ENCODE data around the gene ANKRD18B. TPM values are rescaled to one million over a fixed set of nuclear protein-coding genes. Genes with fewer than 3 reads are reported as not detected.

Gene ANKRD18B
- total and polyA plus RNA-seq, 9 of the 15 experiments (the other 6 are each of a cell fraction or from before 2014, with no cell fraction given), result 0.43 to 12.6 (median 1.8) TPM

DNA sequence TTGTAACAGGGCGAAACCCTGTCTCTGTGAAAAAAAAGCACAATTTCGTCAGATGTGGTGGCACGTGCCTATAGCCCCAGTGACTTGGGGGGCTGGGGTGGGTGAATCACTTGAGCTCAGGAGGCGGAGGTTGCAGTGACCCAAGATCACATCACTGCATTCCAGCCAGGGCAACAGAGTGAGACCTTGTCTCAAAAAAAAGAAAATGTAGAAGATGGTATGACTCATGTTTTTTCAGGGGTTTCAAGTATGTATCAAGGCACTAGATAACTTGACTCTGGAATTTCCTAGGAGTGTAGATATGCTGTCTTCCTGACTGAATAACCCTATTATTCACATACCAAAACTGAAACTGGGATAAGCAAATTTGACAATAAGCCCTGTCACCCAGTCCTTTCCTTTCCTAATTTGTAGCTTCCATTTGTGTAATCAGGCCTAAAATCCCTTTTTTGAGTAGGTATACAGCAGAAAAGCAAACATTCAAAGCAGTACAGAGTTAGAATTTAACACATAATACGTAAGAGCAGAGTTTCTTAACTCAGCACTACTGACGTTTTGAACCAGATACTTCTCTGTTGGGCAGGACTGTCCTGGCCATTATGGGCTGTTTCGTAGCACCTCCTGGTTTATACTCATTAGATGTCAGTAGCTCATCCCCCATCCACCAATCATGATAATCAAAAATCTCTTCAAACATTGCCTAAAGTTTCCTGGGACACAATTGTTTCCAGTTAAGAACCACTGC is 17.3 kb upstream of the ANKRD18B start:
- peak overlapping the region; percentile 16; the same call in 1 of the 2 replicates for H3K4me2 ChIP-seq (ENCODE audit: insufficient read depth, low read length)
- TF ChIP-seq MECOM (CRISPR knock-in tag; IDR thresholded peaks at IDR 0.05) (no peak), ZBTB7A (IDR thresholded peaks at IDR 0.05; ENCODE audit: borderline replicate concordance, control insufficient read depth, low read depth, low read length) (peak; percentile 36; the same call in 1 of the 2 replicates), MEIS2 (IDR thresholded peaks at IDR 0.05; ENCODE audit: partially characterized antibody) (no peak), ZKSCAN8 (CRISPR knock-in tag; IDR thresholded peaks at IDR 0.05) (no peak), LEF1 (IDR thresholded peaks at IDR 0.05) (0 out of 2 replicates have a peak, but pooled peaks have one; percentile 42), PCBP1 (IDR thresholded peaks at IDR 0.05; ENCODE audit: low read depth, low read length, poor library complexity, severe bottlenecking) (no peak), DPF2 (IDR thresholded peaks at IDR 0.05) (peak; percentile 70), ZNF444 (CRISPR knock-in tag; IDR thresholded peaks at IDR 0.05) (no peak), SAP30 (IDR thresholded peaks at IDR 0.05; ENCODE audit: borderline replicate concordance, insufficient read depth, low read depth, low read length, poor library complexity, severe bottlenecking) (no peak), ZNF12 (CRISPR knock-in tag; IDR thresholded peaks at IDR 0.05) (no peak), EP400 (IDR thresholded peaks at IDR 0.05) (peak; percentile 27; the same call in 1 of the 2 replicates), RCOR1 (IDR thresholded peaks at IDR 0.05; ENCODE audit: borderline replicate concordance in 1 of 2, low read depth in 2 of 2, low read length in 2 of 2) (peak in 1 of 2 experiments; percentile 46; a peak in 1 of 4 replicates), SMARCC2 (IDR thresholded peaks at IDR 0.05; ENCODE audit: low read depth) (0 out of 2 replicates have a peak, but pooled peaks have one; percentile 32), ZBED1 (IDR thresholded peaks at IDR 0.05) (no peak), TEAD4 (IDR thresholded peaks at IDR 0.05; ENCODE audit: low read length) (0 out of 2 replicates have a peak, but pooled peaks have one; percentile 26), TEAD4 (CRISPR knock-in tag; IDR thresholded peaks at IDR 0.05; ENCODE audit: borderline replicate concordance) (no peak), HNRNPL (IDR thresholded peaks at IDR 0.05; ENCODE audit: low read depth, low read length) (no peak), ATF3 (IDR thresholded peaks at IDR 0.05) (peak; percentile 88), ATF3 (CRISPR knock-in tag; conservative IDR thresholded peaks at IDR 0.05) (no peak)
- TF ChIP-seq, protein P1, sequence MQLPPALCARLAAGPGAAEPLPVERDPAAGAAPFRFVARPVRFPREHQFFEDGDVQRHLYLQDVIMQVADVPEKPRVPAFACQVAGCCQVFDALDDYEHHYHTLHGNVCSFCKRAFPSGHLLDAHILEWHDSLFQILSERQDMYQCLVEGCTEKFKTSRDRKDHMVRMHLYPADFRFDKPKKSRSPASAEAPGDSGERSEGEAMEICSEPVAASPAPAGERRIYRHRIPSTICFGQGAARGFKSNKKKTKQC (CRISPR knock-in tag; IDR thresholded peaks at IDR 0.05), result no peak
- TF ChIP-seq, protein P2, sequence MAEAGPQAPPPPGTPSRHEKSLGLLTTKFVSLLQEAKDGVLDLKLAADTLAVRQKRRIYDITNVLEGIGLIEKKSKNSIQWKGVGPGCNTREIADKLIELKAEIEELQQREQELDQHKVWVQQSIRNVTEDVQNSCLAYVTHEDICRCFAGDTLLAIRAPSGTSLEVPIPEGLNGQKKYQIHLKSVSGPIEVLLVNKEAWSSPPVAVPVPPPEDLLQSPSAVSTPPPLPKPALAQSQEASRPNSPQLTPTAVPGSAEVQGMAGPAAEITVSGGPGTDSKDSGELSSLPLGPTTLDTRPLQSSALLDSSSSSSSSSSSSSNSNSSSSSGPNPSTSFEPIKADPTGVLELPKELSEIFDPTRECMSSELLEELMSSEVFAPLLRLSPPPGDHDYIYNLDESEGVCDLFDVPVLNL (CRISPR knock-in tag; IDR thresholded peaks at IDR 0.05; ENCODE audit: low read depth), result no peak

More for the DNA sequence above, 17.3 kb upstream of the ANKRD18B start:
- Histone ChIP-seq H3K9me3 (replicated peaks; ENCODE audit: control insufficient read depth, insufficient read depth, low read depth, low read length) (no peaks in the 10 kb centered on the region), H2AFZ (ENCODE audit: low read depth, low read length) (peak overlapping the region; percentile 45; the same call in 1 of the 2 replicates), H3K4me1 (replicated peaks in 1 of 2; ENCODE audit: control insufficient read depth in 2 of 2, insufficient read depth in 2 of 2, low read length in 2 of 2) (peaks cover 4 to 10% of the 10 kb centered on the region in 2 experiments; a peak in 4 of 5 replicates), H3K36me3 (ENCODE audit: control insufficient read depth, insufficient read depth, low read length) (no peaks in the 10 kb centered on the region), H4K20me1 (replicated peaks; ENCODE audit: control insufficient read depth, insufficient read depth, low read length) (no peaks in the 10 kb centered on the region), H3K27ac (ENCODE audit: extremely low read depth, low read depth, low read length) (peak overlapping the region; percentile 59; the same call in 2 of the 3 replicates), H3K9me1 (ENCODE audit: control insufficient read depth, insufficient read depth, low read length) (no peaks in the 10 kb centered on the region), H3K27me3 (ENCODE audit: control insufficient read depth in 2 of 2, insufficient read depth in 2 of 2, low read length in 2 of 2) (no peaks in the 10 kb centered on the region), H3K79me2 (ENCODE audit: control insufficient read depth, insufficient read depth, low read length) (no peaks in the 10 kb centered on the region), H3K9ac (ENCODE audit: insufficient read depth in 1 of 2, low read depth in 2 of 2, low read length in 2 of 2) (peak overlapping the region in 1 of 2 experiments; percentile 42; a peak in 1 of 4 replicates), H3K4me3 (no peak overlapping the region)
- POLR2A ChIA-PET, result interaction anchor here (0.9 kb wide), 1 partner anchor 10 kb away, joined by 3 read pairs; no protein-coding TSS in a partner anchor
- in situ Hi-C loops (cut with MboI), result no loop called here
- DNase-seq (ENCODE audit: extremely low read depth in 1 of 4, low spot score in 3 of 4), result peak in 1 of 4 experiments; percentile 56
- CTCF ChIA-PET (ENCODE audit: low intra/inter-chr PET ratio), result no interaction called here
- BruUV-seq (replicated peaks), result no TSS peak
- FAIRE-seq, result peak; percentile 82
- intact Hi-C loops (cut with micrococcal nuclease), result no loop called here
- peak; percentile 39 for ATAC-seq
- 27% methylated on average over 6 of the region's 7 CpGs for WGBS (ENCODE audit: insufficient coverage, low coverage, missing lambda C conversion rate)
